Measurements from ENCODE around the gene TECPR1.

- TF ChIP-seq CTCF (IDR thresholded peaks at IDR 0.05; ENCODE audit: low read depth, low read length, poor library complexity, severe bottlenecking) (no peak), EZH2phosphoT487 (IDR thresholded peaks at IDR 0.05; ENCODE audit: borderline replicate concordance, low read length) (no peak)
Observed at GRCh38 chr7:98210513-98211220, 41.4 kb downstream of the TECPR1 start.
